Raji (cell line): ENCODE measurements around the gene ZSCAN22.
A peak's percentile ranks its signal among the peaks of the same experiment; 100 is the strongest.

Source experiments
- POLR2A ChIP-seq: IDR thresholded peaks from 2 replicates; pipeline ENCODE4 v1.6.1; 2011; ENCODE audit warnings: low read depth, low read length, control low read depth; ENCODE audit not compliant: insufficient read depth

Gene ZSCAN22

DNA sequence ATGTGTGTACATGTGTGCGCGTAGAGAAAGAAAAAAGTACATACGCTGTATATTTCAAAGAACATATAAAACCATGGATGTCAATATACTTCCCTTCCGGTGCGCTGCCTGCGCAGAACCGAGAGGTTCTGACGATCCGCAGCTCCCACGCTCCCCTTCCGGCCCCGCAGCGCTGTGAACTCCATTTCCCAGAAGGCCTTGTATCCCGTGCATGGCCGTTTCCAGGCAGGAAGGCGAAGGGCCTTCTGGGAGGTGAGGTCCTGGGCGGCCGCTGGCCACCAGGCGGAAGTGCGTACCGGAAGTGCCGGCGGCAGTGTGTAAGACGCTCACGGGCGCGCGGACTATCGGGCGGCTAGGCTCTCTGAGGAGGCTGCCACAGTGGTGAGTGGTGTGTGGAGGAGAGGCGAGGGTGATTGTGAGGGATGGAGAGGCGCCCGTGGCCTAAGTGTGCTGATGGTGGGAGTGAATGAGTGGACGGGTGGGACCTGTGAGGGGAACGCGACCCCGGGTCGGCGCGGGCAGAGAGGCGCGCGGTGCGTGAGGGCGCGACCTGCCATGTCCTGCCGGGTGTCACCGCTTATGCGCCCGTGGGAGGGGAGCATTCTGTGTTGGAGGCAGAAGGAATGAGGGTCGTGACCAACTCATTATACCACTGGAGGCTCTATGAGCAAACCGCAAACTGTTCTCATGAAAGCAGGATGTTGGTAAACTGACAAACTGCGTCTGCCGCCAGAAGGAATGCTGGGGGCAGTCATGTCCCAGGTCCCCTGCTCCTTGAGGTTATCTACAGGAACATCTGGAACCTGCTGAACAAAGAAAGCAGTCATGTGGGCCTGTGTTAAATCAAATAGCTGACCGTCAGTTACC lies 21.5 kb upstream of the ZSCAN22 start, which contains the start of gene ERVK3-1:
ERVK3-1 (plus strand) TSS at position 313 of the 867 bp plus-strand sequence. CDS start 6,792 bp downstream, outside the sequence.
- peak; percentile 97 for TF ChIP-seq POLR2A

DNA sequence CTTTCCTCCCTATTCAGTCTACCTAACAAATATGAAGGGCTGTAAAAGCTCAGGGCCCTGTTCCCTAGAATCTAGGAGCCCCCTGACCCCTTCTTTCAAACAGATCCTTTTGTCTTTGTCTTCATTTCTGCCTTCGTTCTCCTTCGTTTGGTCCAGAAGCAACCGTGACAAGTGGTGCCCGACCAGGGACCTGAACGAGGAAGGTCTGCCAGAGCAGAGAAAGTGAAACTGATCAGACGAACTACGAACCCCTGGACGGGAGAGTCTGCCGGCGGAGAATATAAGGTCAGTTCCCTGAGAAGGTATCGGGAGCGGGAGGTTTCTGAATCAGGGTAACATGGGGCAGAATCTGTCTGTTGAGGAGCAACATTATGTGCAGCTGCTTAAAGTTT lies 20.9 kb upstream of the ZSCAN22 start:
- no peak for TF ChIP-seq POLR2A

- TF ChIP-seq POLR2A: no peak
These were observed 19.1 kb upstream of the ZSCAN22 start for GRCh38 chr19:58307736-58308135.

DNA sequence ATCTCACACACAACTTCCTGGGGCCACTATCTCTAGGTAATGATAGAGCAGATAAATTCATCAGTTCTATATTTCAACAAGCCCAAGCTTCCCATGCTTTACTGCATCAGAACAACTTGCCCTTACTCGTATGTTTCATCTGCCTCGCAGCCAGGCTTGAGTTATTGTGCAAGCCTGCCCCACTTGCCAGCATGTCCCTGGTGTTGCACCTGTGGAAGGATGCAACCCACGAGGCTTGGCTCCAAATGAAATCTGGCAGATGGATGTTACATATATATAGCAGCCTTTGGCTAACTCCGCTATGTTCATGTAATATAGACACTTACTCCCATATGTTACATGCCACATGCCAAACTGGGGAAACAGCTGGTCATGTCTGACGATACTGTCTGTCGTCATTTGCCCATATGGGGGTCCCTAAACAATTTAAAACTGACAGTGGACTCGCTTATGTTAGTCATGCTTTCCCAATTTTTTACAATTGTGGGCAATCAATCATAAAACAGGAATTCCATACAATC lies 15.4 kb upstream of the ZSCAN22 start:
- TF ChIP-seq POLR2A: no peak

- no peak for TF ChIP-seq POLR2A
These were observed 11.2 kb upstream of the ZSCAN22 start for GRCh38 chr19:58315580-58315979.

- no peak for TF ChIP-seq POLR2A
These were observed 9.2 kb upstream of the ZSCAN22 start for GRCh38 chr19:58317476-58318072.

DNA sequence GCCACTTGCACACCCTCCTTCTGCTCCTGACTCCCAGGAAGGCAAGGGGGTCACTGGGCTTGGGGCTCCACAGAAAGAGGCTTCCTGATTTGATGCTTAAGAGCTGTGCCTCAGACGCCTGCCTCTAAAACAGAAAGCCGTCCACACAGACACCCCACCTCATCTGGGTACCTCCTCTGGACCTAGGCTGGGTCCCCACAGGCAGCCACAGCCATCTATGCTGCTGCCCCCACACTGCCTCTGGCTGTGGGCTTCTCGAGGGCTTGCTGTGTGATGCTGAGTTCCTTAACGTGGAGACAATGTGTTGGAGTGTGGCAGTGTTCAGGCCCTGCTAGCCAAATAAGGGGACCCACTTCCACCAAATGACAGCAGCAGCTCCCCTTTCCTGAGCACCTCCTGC lies 8.5 kb upstream of the ZSCAN22 start:
- no peak for TF ChIP-seq POLR2A

DNA sequence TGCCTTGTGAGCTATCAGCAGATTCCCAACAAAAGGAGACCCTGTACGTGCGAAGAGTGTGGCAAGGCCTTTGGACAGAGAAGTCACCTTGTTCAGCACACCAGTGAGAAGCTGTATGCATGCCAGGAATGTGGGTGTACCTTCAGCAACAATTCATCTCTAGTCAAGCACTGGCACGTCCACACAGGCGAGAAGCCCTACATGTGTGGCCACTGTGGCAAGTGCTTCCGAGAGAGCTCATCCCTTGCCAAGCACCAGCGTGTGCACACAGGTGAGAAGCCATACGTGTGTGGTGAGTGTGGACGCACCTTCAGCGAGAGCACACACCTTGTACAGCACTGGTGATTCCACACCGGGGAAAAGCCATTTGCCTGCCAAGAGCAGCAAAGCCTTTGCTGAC lies 7.6 kb upstream of the ZSCAN22 start:
- no peak for TF ChIP-seq POLR2A

DNA sequence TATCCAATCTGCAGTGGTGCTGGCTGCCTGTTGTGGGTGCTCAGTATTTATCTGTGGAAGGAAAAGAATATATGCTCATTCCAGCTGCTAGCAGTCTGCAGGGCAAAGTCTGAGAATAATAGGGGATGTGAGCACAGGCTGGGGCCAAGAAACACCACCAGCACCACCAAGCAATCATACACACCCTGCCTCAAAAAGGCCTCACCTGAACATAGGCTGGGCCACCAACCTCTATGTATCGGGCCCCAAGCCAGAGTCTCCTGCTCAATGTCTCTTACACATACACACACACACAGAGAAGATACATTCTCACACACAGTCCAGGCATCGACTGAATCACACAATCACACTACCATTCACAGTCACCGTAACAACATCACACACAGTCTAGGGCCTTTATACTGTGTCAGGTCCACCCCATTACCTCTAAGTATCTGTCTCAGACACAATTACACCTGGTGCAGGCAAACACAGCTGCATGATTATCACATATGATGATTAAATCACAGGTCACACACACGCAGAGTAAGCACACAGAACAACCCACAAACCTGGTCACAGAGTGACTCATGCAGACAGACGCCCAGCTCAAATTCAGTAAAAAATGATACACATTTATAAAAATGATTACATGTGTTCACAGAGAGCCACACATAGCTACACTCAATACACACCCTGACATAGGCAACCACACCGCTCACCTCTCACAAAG lies 1.3 kb upstream of the ZSCAN22 start:
- no peak for TF ChIP-seq POLR2A

GRCh38 chr19:58326501-58326913 lies 287 bp upstream of the ZSCAN22 start:
- TF ChIP-seq POLR2A: no peak

DNA sequence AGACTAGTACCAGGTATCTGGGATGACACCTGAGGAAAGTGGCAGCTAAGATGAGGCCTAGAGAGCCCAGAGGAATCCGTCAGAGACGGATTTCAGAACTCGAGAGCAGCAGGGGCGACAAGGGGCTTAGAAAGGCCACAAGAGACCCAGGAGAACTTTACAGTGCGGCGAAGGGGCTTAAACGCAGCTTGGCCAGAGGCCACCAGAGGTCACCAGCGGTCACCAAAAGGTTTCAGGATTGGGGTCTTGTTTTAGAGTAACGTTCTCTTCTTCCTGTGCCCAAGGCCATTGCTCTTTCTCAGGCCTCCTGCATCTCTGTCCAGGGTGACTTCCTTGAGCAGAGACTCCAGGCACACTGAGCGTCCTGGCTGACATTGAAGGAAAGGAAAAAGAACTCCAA lies 2.2 kb downstream of the ZSCAN22 start:
- TF ChIP-seq POLR2A: no peak

- no peak for TF ChIP-seq POLR2A
These were observed 3.7 kb downstream of the ZSCAN22 start for GRCh38 chr19:58330458-58330857.

DNA sequence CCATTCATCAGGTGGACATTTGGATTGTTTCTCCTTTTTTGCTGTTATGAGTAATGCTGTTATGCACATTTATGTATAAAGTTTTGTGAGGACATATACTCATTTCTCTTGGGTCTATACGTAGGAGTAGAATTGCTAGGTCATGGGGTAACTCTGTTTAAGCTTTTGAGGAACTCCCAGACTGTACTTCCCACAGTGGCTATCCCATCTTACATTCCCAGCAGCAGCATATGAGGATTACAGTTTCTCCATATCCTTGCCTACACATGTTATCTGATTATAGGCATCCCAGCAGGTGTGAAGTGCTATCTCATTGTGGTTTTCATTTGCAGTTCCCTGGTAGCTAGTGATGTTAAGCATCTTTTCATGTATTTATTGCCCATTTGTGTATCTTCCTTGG lies 5.9 kb downstream of the ZSCAN22 start:
- TF ChIP-seq POLR2A: no peak

- TF ChIP-seq POLR2A: no peak
These were observed 8.0 kb downstream of the ZSCAN22 start for GRCh38 chr19:58334691-58335249.

DNA sequence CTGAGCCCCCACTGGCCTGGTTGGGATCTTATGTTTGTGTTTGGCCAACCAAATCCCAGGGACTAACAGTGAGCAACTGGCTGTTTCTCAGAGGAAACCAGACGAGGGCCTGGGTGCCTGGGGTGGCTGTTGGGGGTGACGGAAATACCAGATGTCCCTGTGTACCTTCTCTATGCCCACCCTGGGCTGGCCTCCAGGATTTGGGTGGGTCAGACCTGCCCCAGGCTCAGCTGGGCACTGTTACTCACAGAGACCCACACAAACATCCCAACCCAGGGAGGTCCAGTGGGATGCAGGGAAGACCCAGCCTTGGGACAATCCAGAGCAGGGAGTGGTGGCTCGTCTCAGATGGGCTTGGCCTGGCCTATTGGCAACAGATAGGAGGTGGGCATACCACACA lies 8.8 kb downstream of the ZSCAN22 start:
- TF ChIP-seq POLR2A: no peak

DNA sequence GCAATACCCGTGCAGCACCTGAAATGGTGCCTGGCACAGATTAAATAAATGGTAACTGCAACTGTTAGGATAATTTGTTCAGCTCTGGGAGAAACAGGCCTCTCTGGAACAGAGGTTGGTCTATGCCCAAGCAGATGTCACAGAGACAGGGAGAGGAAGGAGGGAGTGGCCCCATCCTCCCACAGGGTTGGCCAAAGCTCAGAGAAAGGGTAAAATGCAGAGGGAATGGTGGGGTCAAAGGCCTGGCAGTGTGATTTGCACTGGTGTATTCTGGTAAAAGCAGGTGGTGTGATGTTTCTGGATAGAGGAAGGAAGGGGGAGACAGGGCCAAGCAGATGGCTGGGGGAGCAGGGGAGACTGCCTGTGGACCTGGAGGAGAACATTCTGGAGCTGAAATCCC lies 9.4 kb downstream of the ZSCAN22 start:
- TF ChIP-seq POLR2A: no peak

- TF ChIP-seq POLR2A: no peak
These were observed 10.0 kb downstream of the ZSCAN22 start for GRCh38 chr19:58336820-58337219.
